SU-DHL-6 (cell line): ENCODE measurements around the gene SIK3.

Experiments used
- EZH2phosphoT487 ChIP-seq: fragments of 200-600 bp; sonication (generic), shearing (Covaris generic); conservative IDR thresholded peaks from 2 replicates; pipeline ENCODE4 v1.6.1; 2018; ENCODE audit warnings: mild to moderate bottlenecking, antibody characterized with exemption, low read length, moderate library complexity, mixed read lengths
- TF ChIP-seq, protein P1 (sequence below): fragments of 200-600 bp; sonication (generic); IDR thresholded peaks from one replicate; pipeline ENCODE4 v1.5.1; 2017; ENCODE audit warnings: antibody characterized with exemption, mild to moderate bottlenecking, low read length, moderate library complexity; ENCODE audit not compliant: insufficient read depth, poor library complexity, severe bottlenecking

DNA sequence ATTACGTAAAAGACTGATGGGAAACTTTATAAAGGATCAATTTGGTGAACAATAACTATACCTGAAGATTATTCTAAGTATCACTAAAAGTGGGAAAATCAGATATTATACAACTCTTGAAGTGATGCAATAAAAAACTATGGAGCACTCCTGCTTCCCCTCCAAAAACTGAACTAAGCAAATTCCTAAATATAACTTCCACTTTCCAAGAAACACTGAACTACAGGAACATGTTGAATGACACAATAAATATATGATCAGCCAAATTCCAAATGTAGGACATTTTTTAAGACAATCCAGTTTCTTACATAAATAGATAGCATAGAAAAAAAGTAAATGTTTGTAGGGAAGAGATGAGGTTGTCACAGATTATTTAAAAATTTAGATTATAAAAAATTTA is 158.7 kb downstream of the SIK3 start:
- no peak for TF ChIP-seq EZH2phosphoT487
- TF ChIP-seq, protein P1, sequence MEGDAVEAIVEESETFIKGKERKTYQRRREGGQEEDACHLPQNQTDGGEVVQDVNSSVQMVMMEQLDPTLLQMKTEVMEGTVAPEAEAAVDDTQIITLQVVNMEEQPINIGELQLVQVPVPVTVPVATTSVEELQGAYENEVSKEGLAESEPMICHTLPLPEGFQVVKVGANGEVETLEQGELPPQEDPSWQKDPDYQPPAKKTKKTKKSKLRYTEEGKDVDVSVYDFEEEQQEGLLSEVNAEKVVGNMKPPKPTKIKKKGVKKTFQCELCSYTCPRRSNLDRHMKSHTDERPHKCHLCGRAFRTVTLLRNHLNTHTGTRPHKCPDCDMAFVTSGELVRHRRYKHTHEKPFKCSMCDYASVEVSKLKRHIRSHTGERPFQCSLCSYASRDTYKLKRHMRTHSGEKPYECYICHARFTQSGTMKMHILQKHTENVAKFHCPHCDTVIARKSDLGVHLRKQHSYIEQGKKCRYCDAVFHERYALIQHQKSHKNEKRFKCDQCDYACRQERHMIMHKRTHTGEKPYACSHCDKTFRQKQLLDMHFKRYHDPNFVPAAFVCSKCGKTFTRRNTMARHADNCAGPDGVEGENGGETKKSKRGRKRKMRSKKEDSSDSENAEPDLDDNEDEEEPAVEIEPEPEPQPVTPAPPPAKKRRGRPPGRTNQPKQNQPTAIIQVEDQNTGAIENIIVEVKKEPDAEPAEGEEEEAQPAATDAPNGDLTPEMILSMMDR, result no peak
